Heart left ventricle (tissue), 13 donors: ENCODE data around the gene RSPH1.

Experiments used
- POLR2A ChIP-seq, 2 donors: fragments of 450-650 bp; IDR thresholded peaks; one replicate each; pipeline ENCODE4 v1.6.1; 2017; ENCODE audit warnings: antibody characterized with exemption in 2 of 2, mild to moderate bottlenecking in 2 of 2, moderate library complexity in 2 of 2
- TF ChIP-seq, protein P1 (sequence below), 12 donors: fragments of 200-600 bp; sonication (generic) in 4 of 12; IDR thresholded peaks; one replicate each; pipeline versions ENCODE4 v1.5.0 to v1.8.0; 2018 to 2022; ENCODE audit warnings: antibody characterized with exemption in 12 of 12, mild to moderate bottlenecking in 5 of 12
- donor health status: ischemic (EF 13 %, LVEDD 7.1; RV severe dilation, severe dysfunction).
- donor health status: DM: no; HTN: yes; CAD: no.
- donor health status: DM: no; HTN: no; CAD: no.
- donor health status: ischemic (EF 25% LVEDD 6.9; RV normal size, moderate dysfunction).
- donor health status: ischemic (EF 25% LVEDD 5.7; RV mildly dilated, moderate dysfunction).
- donor health status: ischemic (EF 35%, LVEDD 5.7; RV mildly dilated, moderate dysfunction).
- donor health status: nonischemic (EF 11% LVEDD 7.7; RV severe dilation, severe dysfunction).
- donor health status: DM: yes; HTN: yes; CAD: no.
- donor health status: PGD.
- donor health status: ischemic (EF 29% LVEDD 5.4; RV normal size, mild dysfunction).
- donor health status: nonischemic (EF 23%, LVEDD 6.1; RV moderate dilation, normal function).

DNA sequence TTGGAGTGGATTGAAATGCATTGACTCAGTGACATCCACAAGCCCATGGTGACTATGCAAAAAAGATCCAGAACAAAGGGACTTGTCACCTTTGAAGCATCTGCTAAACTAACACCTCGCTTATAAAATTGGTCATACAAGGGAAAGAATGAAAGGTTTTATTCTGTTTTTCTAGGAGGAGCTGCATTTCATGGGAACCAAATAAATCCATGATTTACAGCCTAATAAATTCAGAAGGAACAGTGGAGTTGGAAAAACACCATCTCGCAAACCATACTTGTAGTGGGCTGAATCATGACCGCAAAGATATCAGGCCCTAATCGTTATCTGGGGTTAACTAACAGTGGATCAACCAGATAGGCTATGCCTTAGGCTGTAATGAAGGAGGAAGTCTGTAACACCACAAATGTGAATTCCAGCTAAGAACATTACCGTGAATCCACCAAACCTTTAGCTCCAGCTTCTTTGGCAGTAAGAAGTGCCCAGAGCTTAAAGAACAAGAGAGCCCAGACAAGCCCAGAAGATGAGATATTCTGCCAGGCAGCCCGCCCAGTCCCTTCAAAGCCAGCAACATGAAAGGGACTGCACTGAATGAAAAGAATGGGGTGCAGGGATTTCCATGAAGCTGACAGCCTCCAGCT, 27.4 kb downstream of the RSPH1 start:
- TF ChIP-seq POLR2A (IDR thresholded peaks at IDR 0.05) = no peak
- TF ChIP-seq, protein P1, sequence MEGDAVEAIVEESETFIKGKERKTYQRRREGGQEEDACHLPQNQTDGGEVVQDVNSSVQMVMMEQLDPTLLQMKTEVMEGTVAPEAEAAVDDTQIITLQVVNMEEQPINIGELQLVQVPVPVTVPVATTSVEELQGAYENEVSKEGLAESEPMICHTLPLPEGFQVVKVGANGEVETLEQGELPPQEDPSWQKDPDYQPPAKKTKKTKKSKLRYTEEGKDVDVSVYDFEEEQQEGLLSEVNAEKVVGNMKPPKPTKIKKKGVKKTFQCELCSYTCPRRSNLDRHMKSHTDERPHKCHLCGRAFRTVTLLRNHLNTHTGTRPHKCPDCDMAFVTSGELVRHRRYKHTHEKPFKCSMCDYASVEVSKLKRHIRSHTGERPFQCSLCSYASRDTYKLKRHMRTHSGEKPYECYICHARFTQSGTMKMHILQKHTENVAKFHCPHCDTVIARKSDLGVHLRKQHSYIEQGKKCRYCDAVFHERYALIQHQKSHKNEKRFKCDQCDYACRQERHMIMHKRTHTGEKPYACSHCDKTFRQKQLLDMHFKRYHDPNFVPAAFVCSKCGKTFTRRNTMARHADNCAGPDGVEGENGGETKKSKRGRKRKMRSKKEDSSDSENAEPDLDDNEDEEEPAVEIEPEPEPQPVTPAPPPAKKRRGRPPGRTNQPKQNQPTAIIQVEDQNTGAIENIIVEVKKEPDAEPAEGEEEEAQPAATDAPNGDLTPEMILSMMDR (IDR thresholded peaks at IDR 0.05) = no peak
